GM18868 (cell line): ENCODE data around the gene EPM2AIP1.
"Not testable (repeated sequence)": the region's sequence is repeated elsewhere in the genome, so short reads cannot be mapped to it uniquely, and the experiment has no call there.

Experiments used
- ATAC-seq: cut with Tn5 transposase; IDR thresholded peaks from one replicate; pipeline ENCODE4 v1.9.1; 2021; ENCODE audit warnings: mild to moderate bottlenecking, moderate library complexity; ENCODE audit not compliant: unreplicated experiment

The EPM2AIP1 gene

DNA sequence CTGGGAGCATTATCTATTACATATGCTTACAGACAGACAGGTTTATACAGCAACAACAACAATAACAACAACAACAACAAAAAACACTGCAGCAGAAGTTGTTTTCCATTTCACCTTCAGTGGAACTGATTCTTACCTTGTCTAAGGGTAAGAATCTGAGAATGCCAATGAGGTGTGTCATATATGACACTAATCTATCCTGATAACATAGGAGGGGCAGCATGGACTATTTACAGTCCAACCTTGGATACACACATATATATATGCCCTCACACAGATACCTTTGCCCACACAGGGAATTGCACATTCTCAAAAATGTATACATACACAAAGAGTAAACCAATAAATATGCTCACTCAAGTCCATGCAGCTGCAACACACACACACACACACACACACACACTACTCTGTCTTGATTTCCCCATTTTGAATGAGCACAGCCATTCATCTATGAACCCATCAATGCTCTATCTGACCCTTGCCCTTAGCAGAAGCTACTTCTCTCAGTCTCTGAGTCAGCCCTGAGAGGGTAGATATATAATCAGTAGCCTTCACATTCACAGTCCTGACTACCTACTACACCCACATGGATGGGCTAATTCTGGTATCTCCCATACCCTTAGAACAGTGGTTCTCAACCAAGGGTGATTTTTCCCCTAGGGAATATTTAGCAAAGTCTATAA, 38.3 kb downstream of the EPM2AIP1 start:
- ATAC-seq = no peak

DNA sequence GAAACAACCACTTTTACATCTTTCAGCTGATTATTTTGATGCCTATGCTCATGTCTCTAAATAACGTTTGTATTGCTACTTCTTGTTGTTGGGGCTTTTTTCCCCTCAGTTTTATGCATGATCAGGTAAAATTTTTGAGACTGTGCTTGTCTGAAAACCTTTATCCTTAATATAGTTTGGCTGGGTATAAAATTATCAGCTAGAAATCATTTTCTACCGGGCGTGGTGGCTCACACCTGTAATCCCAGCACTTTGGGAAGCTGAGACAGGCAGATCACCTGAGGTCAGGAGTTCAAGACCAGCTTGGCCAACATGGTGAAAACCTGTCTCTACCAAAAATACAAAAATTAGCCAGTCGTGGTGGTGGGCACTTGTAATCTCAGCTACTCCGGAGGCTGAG, 45.1 kb downstream of the EPM2AIP1 start:
- not testable (repeated sequence) for ATAC-seq

DNA sequence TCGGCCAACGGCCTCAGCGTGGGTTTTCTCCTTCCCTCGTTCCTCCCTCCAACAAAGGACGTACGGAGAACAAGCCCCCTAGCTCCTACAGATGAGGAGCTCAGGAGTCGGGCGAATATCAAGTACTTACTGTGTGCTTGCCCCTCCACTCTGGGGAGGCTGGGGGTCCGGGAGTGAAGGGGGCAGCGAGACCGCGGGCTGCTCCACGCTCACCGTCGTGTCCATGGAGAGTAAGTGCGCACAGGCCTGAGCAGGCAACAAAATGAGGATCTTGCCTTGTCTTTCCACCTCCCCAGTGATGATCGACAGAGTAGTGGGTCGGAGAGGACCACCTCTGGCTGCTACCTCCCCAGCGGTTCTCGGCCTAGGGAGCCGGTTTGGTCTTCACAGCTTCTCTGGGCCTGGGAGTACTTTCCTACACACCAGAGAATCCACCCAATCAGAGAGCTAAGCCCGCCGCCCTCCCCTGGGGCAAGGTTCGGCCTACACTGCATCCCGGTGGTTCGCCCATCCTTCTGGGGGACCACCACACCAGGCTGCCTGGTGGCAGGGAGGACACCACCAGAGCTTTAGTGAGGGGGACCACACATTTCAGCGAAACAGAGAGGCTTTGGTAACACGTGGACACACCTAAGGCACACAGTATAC, 47.5 kb downstream of the EPM2AIP1 start:
- ATAC-seq = no peak

DNA sequence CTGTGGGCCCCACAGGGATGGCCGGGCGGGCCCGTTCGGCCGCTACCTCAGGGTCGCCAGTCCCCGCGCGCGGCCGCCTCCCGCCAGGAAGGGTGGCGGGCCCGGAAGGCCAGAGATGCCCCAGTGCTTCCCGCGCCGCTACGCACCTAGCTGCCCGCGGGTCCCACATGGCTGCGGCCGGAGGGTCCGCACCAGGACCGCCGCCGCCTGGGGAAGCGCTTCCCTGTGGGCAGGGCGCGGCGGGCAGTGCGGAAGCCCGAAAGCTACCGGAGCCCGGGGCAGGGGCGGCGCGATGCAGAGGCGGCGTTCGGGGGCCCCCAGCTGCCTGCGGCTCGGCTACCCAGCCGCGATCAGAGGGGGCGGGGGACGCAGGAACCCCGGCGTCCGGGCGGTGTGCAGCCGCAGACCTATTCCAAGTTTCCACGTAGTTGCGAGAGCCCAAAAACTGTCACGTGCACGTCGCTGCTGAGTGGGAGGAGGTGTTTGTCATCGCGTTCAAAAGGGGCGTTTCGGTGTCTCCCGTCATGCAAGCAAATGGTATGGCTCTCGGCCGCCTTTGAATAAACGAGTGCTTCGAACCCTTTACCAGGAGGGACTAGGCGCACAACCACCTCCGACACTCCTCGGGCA, 48.2 kb downstream of the EPM2AIP1 start, which contains the start of gene TRANK1:
Gene TRANK1, minus strand, starts transcription at position 414 of the 630 bp plus-strand sequence. Its CDS starts 245 bp downstream, at position 169.
- peak; percentile 72 for ATAC-seq

DNA sequence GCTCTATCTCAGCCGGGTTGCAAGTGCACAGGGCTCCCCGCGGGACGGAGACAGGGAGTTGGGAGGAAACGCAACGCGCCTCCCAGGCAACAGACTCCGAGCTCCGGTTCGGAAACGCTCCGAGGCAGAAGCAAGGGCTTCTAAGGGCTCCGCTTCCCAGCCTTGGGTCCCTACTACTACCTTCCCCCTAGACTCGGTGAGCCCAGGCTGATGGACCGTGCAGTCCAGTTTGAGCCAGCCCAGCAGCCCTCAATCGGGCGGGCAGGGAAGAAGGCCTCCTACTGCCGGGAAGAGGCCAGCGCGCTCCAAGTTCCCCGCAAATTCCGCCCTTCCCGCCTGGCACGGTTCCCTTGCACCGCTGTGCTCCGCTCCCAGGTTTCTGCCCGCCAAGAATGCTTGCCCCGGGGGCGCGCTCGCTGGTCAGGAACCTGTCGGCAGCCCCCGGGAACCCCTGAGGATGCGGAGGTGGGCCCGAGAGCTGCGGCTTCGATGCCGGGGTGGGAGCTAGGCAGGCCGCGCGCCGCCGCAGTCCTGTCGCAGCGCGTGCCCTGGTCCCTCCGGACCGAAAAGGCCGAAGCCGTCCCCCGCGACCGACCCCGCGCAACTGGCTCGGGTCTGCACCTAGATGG, 48.8 kb downstream of the EPM2AIP1 start:
- ATAC-seq = peak; percentile 55

DNA sequence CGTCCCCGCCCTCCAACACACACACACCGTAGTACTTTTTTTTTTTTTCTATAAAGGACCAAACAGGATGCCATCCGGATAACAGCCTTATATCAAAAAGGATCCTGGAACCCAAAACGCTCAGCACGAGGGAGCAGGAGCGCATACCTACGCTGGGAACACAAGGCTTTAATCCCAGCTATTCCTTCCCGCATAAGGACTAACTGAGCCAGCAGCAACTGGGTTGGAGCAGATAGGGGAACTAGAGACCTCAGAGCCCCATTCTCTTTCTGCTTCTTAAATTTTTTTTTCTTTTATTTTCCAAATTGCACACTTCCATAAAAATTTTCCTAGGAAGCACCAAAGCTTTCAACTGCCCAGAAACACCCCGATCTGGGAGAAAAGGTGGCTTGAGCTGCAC, 49.3 kb downstream of the EPM2AIP1 start:
- no peak for ATAC-seq

DNA sequence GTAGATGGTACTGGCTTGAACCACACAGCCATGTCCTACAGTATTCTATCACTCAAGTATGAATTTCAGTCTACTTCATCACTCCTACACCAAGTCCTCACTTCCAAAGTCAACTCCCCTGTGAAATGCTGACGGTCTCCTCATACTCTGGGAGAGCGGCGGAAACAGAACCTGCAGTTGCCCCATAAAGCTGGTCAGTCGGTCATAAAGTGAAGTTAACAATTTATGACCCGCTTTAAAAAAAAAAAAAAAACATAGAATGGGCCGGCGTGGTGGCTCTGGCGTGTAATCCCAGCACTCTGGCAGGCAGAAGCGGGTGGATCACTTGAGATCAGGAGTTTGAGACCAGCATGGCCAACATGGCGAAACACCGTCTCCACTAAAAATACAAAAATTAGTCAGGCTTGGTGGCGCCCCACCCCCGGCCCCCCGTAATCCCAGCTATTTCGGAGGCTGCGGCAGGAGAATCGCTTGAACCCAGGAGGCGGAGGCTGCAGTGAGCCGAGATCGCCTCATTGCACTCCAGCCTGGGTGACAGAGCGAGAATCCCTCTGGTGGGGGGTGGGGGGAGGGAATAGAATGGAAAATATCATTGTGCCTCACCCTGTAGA, 50.2 kb downstream of the EPM2AIP1 start:
- ATAC-seq = no peak

DNA sequence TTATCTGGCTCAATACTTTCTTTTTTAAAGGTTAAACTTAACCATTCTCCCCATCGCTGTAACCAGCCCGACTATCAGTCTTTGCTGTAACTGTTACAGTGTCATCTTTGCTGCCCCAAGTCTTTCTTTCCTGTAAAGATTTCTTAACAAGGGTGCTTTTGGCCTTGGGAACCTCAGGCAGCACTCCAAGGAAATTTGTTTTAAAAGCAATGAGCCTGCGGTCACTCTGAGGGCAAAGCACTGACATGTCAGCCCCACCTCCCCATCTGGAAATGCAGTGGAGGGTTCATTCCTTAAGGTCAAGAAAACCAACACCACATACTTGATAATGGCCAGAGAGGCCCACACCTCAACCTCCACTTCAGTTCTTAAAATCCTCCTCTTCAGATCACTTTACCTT, 51.3 kb downstream of the EPM2AIP1 start:
- ATAC-seq = no peak

DNA sequence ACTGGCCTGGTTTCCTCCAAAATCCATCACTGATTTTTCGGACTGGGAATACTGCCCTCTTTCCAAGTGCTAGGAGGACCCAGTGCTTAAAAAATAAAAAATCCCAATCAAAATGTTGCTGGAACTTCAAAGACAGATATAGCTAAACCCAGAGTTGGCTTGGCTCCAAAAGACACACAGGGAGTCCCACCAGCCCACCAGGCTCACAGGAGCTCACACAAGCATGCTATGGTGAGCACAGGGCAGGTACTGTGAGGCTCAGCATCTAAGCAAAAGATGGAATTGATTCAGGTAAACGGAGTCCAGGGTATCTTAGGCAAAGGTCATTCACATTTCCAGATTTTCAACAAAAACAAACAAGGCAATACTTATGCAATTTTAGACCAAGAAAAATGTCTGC, 51.8 kb downstream of the EPM2AIP1 start:
- ATAC-seq = no peak

DNA sequence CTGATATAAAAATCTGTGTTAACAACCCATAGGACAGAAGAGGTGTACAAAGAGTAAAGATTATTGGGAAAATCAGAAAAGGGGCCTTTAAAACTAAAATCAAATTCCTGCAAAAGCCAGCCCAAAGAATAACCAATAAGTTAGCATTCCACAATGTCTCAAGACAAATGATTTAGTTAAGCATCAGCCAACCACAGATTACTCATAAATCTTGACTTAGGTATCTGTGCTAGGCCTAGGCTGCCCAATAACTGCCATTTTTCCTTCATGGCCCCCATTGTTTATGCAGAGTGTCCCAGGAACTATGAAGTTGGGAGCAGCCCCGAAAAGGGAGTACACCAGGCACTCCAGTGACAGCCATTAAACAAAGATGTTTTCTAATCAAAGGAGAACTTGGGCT, 55.4 kb downstream of the EPM2AIP1 start:
- ATAC-seq = no peak
